Liver (tissue), 9 donors: ENCODE measurements around the gene RANBP17. TPM values are rescaled to one million over a fixed set of nuclear protein-coding genes. Genes with fewer than 3 reads are reported as not detected.

Experiments used
- DNase-seq: peaks from one replicate; pipeline ENCODE4 v3.0.0-alpha.2; 2017; ENCODE audit warnings: low spot score
- H3K27ac ChIP-seq, 2 donors: one replicate each; pipeline ENCODE4 v1.7.0; 2013; ENCODE audit warnings: inconsistent platforms in 2 of 2, low read length in 2 of 2, control low read depth in 1 of 2, low read depth in 1 of 2, mild to moderate bottlenecking in 1 of 2
- H3K27me3 ChIP-seq, 4 donors: one replicate each; pipeline versions ENCODE4 v1.6.1 to v1.7.0; 2013; ENCODE audit warnings: low read length in 3 of 4, inconsistent platforms in 1 of 4, mild to moderate bottlenecking in 1 of 4, moderate library complexity in 1 of 4; ENCODE audit not compliant: control insufficient read depth in 4 of 4, insufficient read depth in 4 of 4
- H3K36me3 ChIP-seq, 4 donors: one replicate each; pipeline versions ENCODE4 v1.6.1 to v1.7.0; 2013; ENCODE audit warnings: low read length in 3 of 4, mild to moderate bottlenecking in 3 of 4, low read depth in 1 of 4, moderate library complexity in 1 of 4; ENCODE audit not compliant: control insufficient read depth in 4 of 4, insufficient read depth in 3 of 4
- H3K4me1 ChIP-seq, 4 donors: one replicate each; pipeline versions ENCODE4 v1.6.1 to v1.7.0; 2013; ENCODE audit warnings: low read length in 3 of 4, mild to moderate bottlenecking in 3 of 4, moderate library complexity in 1 of 4; ENCODE audit not compliant: control insufficient read depth in 4 of 4, insufficient read depth in 4 of 4
- H3K4me3 ChIP-seq, 3 donors: one replicate each; pipeline versions ENCODE4 v1.6.1 to v1.7.0; 2013; ENCODE audit warnings: low read length in 3 of 3, control low read depth in 1 of 3, low read depth in 1 of 3, mild to moderate bottlenecking in 1 of 3
- H3K9ac ChIP-seq, 2 donors: one replicate each; pipeline ENCODE4 v1.7.0; 2013; ENCODE audit warnings: low read length in 2 of 2, mild to moderate bottlenecking in 2 of 2, moderate library complexity in 2 of 2, control low read depth in 1 of 2, low read depth in 1 of 2
- H3K9me3 ChIP-seq, 4 donors: one replicate each; pipeline versions ENCODE4 v1.6.1 to v1.7.0; 2013; ENCODE audit warnings: low read length in 3 of 4; ENCODE audit not compliant: control insufficient read depth in 4 of 4
- EGR1 ChIP-seq, 2 donors: IDR thresholded peaks; 2 replicates each; pipeline ENCODE4 v1.6.1; 2016 to 2018; ENCODE audit warnings: antibody characterized with exemption in 2 of 2, low read depth in 2 of 2
- GABPA ChIP-seq, 2 donors: IDR thresholded peaks in 1 of 2; conservative IDR thresholded peaks in 1 of 2; 2 replicates each; pipeline ENCODE4 v1.6.1; 2016; ENCODE audit warnings: antibody characterized with exemption in 2 of 2, mild to moderate bottlenecking in 1 of 2, moderate library complexity in 1 of 2
- HNF4A ChIP-seq, 2 donors: conservative IDR thresholded peaks; 2 replicates each; pipeline ENCODE4 v1.6.1; 2016; ENCODE audit warnings: antibody characterized with exemption in 2 of 2, mild to moderate bottlenecking in 2 of 2
- HNF4G ChIP-seq: IDR thresholded peaks from 2 replicates; pipeline ENCODE4 v1.6.1; 2016; ENCODE audit warnings: antibody characterized with exemption
- JUND ChIP-seq, 2 donors: IDR thresholded peaks; 2 replicates each; pipeline ENCODE4 v1.6.1; 2016; ENCODE audit warnings: antibody characterized with exemption in 2 of 2
- MAX ChIP-seq: IDR thresholded peaks from 2 replicates; pipeline ENCODE4 v1.6.1; 2016; ENCODE audit warnings: antibody characterized with exemption
- RAD21 ChIP-seq, 2 donors: IDR thresholded peaks; 2 replicates each; pipeline ENCODE4 v1.6.1; 2016; ENCODE audit warnings: antibody characterized with exemption in 2 of 2, mild to moderate bottlenecking in 2 of 2
- RXRA ChIP-seq, 2 donors: IDR thresholded peaks; 2 replicates each; pipeline ENCODE4 v1.6.1; 2017 to 2018; ENCODE audit warnings: antibody characterized with exemption in 2 of 2, mild to moderate bottlenecking in 1 of 2
- SP1 ChIP-seq: IDR thresholded peaks from 2 replicates; pipeline ENCODE4 v1.6.1; 2018; ENCODE audit warnings: antibody characterized with exemption, mild to moderate bottlenecking
- TAF1 ChIP-seq: conservative IDR thresholded peaks from 2 replicates; pipeline ENCODE4 v1.6.1; 2016; ENCODE audit warnings: antibody characterized with exemption, mild to moderate bottlenecking
- WGBS: extraction: QIAGEN DNeasy Blood & Tissue Kit; methylation state at CpG from one replicate; pipeline ENCODE4 v1.1.7; 2013; 5-methylcytosine and 5-hydroxymethylcytosine counted together
- polyA plus RNA-seq, 2 donors: library from polyadenylated mRNA; stranded (reverse) in 1 of 2; unstranded in 1 of 2; fragments of 200-250 nt in 1 of 2; fragments of >200 nt in 1 of 2; fragmentation: Nextera tagmentation in 1 of 2; extraction: Ambion mirVana in 1 of 2; gene quantifications; one replicate each; pipeline versions ENCODE4 v1.2.1 to v1.2.3, GENCODE V29; 2013 to 2015
- total RNA-seq, 2 donors: library from RNA; depleted of rRNA; stranded (reverse); fragments of >200 nt; gene quantifications; one replicate each; pipeline ENCODE4 v1.2.3, GENCODE V29; 2014
- TF ChIP-seq, protein P1 (sequence below): IDR thresholded peaks from 2 replicates; pipeline ENCODE4 v1.6.1; 2016; ENCODE audit warnings: antibody characterized with exemption
- TF ChIP-seq, protein P2 (sequence below): IDR thresholded peaks from 2 replicates; pipeline ENCODE4 v1.6.1; 2016; ENCODE audit warnings: antibody characterized with exemption
- donor health status: healthy.
- donor health status: healthy.
- donor health status: healthy.
- donor health status: healthy.
- donor health status: healthy.

Gene RANBP17
- total and polyA plus RNA-seq, 4 donors = 0.83 to 10.8 (median 7.9) TPM

GRCh38 chr5:171055875-171056454, 194.1 kb downstream of the RANBP17 start:
- Histone ChIP-seq H3K27ac (no peak overlapping the region), H3K27me3 (no peaks in the 10 kb centered on the region), H3K36me3 (no peaks in the 10 kb centered on the region), H3K9me3 (no peaks in the 10 kb centered on the region), H3K9ac (no peak overlapping the region), H3K4me1 (no peaks in the 10 kb centered on the region), H3K4me3 (no peak overlapping the region)
- DNase-seq = no peak
- WGBS = 90% methylated on average over 3 of the region's 3 CpGs
- no peak for TF ChIP-seq GABPA (IDR thresholded peaks at IDR 0.05 in 1 of 2, conservative IDR thresholded peaks at IDR 0.05 in 1 of 2)
- TF ChIP-seq, protein P1, sequence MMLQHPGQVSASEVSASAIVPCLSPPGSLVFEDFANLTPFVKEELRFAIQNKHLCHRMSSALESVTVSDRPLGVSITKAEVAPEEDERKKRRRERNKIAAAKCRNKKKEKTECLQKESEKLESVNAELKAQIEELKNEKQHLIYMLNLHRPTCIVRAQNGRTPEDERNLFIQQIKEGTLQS = no peak
- TF ChIP-seq TAF1 = no peak
- TF ChIP-seq, protein P2, sequence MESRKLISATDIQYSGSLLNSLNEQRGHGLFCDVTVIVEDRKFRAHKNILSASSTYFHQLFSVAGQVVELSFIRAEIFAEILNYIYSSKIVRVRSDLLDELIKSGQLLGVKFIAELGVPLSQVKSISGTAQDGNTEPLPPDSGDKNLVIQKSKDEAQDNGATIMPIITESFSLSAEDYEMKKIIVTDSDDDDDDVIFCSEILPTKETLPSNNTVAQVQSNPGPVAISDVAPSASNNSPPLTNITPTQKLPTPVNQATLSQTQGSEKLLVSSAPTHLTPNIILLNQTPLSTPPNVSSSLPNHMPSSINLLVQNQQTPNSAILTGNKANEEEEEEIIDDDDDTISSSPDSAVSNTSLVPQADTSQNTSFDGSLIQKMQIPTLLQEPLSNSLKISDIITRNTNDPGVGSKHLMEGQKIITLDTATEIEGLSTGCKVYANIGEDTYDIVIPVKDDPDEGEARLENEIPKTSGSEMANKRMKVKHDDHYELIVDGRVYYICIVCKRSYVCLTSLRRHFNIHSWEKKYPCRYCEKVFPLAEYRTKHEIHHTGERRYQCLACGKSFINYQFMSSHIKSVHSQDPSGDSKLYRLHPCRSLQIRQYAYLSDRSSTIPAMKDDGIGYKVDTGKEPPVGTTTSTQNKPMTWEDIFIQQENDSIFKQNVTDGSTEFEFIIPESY = no peak

GRCh38 chr5:171067540-171068130, 205.8 kb downstream of the RANBP17 start:
- no peak overlapping the region for H3K27ac ChIP-seq
- H3K36me3 ChIP-seq = no peaks in the 10 kb centered on the region
- peaks cover 1 to 21% (median 7%) of the 10 kb centered on the region in 4 donors for H3K9me3 ChIP-seq
- no peak overlapping the region for H3K4me3 ChIP-seq
- H3K27me3 ChIP-seq = no peaks in the 10 kb centered on the region
- no peak for DNase-seq
- 89% methylated on average over 2 of the region's 2 CpGs for WGBS
- TF ChIP-seq MAX (no peak), RXRA (IDR thresholded peaks at IDR 0.05) (no peak), EGR1 (IDR thresholded peaks at IDR 0.05; ENCODE audit: low read depth in 2 of 2) (no peak), SP1 (no peak), JUND (IDR thresholded peaks at IDR 0.05) (no peak)
- TF ChIP-seq, protein P2 = no peak
- TF ChIP-seq, protein P1 = no peak
- no peak overlapping the region for H3K9ac ChIP-seq
- H3K4me1 ChIP-seq = no peaks in the 10 kb centered on the region

- Histone ChIP-seq H3K27ac (no peak overlapping the region), H3K4me1 (peaks cover 0 to 2% (median 0%) of the 10 kb centered on the region in 4 donors), H3K9ac (no peak overlapping the region), H3K9me3 (no peaks in the 10 kb centered on the region), H3K4me3 (no peak overlapping the region), H3K36me3 (no peaks in the 10 kb centered on the region), H3K27me3 (no peaks in the 10 kb centered on the region)
- no peak for DNase-seq
- TF ChIP-seq HNF4G (no peak), TAF1 (no peak), RXRA (IDR thresholded peaks at IDR 0.05) (no peak), HNF4A (conservative IDR thresholded peaks at IDR 0.05) (no peak), RAD21 (IDR thresholded peaks at IDR 0.05) (no peak)
- TF ChIP-seq, protein P1 = no peak
- 67% methylated on average over 5 of the region's 5 CpGs for WGBS
These were observed 212.9 kb downstream of the RANBP17 start for GRCh38 chr5:171074747-171075146.
